GM19438 (cell line): Measurements from ENCODE around the gene HNRNPC.
"Not testable (repeated sequence)": the region's sequence is repeated elsewhere in the genome, so short reads cannot be mapped to it uniquely, and the experiment has no call there.

Experiments
- ATAC-seq: cut with Tn5 transposase; IDR thresholded peaks from one replicate; pipeline ENCODE4 v1.9.1; 2021; ENCODE audit warnings: low read depth; ENCODE audit not compliant: unreplicated experiment

Gene HNRNPC

DNA sequence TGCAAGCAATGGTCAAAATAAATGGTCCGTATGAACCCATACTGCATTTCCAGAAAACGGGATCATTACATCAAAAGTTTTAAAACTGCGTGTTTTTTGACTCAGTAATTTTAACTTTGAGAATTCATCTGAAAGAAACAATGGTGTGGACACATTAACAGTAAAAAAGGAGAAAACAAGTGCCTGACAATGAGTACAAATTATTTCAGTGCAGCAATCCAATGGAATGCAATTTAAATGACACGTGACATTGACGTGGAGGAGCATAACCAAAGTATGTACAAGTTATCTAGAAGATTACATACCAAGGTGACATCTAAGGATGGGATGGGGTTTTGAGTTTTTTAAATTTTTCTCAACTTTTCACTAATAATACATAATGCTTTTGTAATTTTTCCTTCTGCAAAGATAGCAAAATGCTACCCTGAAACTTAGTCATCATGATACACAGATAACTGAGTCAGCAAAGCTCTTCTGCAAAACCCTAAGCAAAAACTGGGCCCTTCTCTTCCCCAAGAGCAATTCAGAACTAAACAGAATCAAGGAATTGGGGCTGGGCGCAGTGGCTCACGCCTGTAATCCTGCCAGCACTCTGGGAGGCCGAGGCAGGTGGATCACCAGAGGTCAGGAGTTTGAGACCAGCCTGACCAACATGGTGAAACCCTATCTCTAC, 20.4 kb downstream of the HNRNPC start:
- no peak for ATAC-seq

DNA sequence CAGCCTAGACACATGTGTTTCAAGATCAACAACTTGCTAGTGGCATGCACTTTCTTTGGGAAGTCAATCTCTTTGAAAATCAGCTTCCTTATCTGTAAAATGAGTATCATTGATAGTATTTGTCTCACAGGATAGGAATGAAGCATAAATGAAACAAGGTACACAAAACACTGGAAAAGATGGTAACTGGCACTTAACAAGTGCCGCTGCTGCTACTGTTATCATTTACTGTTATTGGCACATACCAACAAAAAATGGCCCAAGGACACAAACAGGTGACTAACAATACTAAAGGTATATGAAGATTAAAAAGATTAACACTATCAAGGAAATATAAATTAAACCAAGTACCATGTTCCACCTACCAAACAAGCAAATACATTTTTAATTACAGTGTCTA, 20.9 kb downstream of the HNRNPC start:
- no peak for ATAC-seq

DNA sequence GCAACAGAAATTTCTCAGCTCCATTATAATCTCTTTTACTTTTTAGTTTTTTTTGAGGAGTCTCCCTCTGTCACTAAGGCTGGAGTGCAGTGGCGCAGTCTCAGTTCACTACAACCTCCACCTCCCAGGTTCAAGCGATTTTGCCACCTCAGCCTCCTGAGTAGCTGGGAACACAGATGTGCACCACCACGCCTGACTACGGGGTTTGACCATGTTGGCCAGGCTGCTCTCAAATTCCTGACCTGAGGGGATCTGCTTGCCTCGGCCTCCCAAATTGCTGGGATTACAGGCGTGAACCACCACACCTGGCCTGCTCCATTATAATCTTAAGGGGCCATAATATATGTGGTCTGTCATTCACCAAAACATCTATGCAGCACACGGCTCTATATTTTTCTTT, 23.4 kb downstream of the HNRNPC start:
- no peak for ATAC-seq

DNA sequence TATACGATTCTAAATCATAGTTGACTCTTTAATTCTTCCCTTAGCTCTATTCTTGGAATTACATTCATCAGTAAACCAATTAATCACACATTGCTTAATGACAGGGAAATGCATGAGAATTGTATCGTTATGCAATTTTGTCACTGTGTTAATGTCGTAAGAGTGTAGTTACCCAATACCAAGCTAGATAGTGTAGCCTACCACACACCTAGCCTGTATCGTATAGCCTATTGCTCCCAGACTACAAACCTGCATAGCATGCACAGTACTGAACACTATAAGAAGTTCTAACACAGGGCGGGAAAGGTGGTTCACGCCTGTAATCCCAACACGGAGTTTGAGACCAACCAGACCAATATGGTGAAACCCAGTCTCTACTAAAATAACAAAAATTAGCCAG, 24.7 kb downstream of the HNRNPC start:
- ATAC-seq: no peak

DNA sequence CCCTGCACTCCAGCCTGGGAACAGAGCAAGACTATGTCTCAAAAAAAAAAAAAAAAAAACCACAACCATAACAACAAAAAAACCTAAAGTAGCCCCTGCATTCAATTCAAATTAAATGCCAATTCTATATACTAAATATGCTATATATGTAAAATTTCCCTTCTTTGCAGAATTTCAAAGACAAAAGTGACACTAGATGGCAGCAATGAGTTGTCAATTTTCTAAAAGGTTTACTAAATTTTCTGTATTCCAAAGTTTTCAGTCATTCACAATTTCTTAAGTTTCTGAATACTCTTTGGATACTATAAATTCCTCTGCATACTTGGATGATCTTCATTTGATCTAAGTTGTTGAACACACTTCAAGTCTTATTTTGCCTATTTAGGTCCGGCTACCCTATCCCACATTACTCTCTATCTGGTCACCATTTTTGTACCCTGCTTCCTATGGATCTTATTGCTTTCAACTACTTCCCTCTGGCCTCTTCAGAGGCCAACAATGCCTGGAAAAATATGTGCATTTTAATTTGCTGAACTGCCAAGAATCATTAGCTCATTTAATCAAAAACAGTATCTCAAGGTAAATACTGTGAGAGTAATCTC, 27.9 kb downstream of the HNRNPC start:
- ATAC-seq: no peak

DNA sequence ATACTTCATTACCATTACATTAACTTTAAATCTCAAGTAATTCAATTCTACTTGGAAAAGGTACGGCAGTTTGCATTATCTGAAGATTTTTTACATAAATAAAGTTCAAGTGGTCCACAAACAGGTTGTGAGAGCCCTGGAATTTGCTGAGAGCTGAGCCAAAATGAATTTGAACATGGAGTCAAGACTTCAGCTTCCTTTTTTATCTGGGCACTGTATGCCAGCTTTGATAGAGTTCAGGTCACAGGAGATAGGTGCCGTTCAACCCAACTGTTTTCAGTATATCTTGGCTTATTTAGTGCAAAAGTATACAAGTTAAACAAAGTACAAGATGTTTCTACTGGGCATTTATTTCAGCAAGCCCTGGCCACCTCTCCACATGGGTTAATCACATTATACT, 28.8 kb downstream of the HNRNPC start:
- ATAC-seq: no peak

DNA sequence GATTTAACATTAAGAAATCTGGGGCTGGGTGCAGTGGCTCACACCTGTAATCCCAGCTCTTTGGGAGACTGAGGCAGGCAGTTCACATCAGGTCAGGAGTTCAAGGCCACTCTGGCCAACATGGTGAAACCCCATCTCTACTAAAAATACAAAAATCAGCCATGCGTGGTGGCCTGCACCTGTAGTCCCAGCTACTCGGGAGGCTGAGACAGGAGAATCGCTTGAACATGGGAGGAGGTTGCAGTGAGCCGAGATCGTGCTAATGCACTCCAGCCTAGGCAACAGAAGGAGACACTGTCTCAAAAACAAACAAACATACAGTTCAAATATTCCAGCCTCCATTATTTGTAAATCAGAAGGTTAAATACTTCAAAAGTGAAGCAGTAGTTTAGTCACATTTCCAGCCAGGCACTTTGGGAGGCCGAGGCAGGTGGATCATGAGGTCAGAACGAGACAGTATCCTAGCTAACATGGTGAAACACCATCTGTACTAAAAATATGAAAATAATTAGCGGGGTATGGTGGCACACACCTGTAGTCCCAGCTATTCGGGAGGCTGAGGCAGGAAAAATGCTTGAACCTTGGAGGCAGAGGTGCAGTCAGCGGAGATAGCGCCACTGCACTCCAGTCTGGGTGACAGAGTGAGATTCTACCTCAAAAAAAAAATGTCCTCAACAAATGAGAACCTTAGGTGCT, 30.3 kb downstream of the HNRNPC start:
- ATAC-seq: no peak

DNA sequence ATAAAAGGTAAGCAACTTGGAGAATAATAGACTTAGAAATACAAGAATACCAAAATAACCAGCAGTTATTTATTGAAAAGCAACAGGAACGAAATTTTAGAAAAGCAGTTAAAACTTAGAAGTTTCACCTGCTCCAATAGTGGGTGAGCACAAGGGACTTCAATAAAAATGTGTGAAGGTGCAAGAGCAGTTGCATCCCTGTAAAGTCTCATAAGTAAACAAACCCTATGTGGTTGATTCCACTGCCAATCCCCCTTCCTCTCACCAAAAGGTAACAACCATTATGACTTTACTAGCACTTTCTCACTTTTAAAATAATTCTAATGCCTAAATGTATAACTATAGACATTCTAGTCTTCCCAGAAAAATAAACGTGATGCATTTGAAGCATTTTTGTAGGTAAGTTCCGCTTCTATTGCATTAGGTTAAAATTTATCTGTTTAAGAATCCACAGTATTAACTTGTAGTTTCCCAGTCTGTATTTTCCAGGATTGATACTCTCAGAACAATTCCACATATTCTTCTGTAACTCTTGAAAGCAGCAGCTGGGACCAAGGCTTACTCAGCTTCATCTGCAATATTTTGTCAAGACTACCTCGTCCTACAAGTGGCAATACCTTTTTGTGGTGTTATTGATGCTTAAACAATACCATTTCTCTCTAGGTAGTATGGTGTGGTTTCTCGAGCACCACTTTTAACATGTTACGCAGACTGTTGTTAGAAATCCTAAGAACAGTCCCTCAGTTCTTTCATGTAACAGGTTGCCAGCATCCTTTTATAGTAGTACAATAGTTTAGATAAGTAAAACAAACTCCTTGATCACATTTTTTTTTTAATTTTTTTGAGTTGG, 32.1 kb downstream of the HNRNPC start:
- no peak for ATAC-seq

DNA sequence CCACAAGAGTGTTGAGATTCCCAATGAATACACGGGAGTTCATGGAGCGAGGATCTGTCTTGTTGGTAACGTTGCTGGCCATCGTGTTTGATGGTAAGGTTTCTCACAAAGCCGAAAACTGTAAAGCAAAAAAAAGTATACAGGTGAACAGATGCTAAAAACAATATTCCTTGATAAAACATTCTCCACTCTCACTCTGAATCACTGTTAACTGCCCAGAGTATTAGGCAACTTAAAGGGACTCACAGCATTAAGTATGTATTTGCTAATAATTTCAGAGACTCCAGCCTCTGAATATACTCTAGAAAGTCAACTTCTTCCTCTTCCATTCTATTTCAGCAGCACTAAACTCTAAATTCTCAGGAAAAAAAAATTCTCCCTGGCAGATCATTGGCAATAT, 35.1 kb downstream of the HNRNPC start:
- ATAC-seq: no peak

DNA sequence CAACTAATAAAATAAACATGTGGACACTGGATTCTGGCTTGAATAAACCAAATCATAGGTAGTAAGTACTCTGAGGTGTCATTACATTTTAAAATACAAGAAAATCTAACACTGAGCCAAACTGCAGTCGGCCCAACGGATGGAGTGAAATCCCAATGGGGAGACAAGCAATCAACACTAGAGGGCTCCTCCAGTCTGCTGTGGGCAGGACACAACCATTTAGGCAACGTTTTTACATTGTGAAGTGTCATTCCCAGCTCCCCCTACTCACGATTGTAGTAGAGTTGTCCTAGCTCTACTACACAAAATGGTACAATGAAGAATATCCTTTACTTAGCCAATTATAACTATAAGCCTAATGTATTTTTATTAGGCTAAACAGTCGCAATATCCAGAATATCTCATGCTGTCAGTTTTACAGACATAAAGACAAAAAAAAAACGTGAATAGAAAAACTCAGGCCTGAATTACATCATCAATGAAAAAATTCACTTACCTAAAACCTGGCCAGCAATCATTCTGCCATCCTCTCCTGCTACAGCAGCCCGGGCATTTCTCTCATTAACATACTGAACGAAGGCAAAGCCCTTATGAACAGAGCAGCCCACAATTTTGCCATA, 35.7 kb downstream of the HNRNPC start:
- ATAC-seq: no peak

DNA sequence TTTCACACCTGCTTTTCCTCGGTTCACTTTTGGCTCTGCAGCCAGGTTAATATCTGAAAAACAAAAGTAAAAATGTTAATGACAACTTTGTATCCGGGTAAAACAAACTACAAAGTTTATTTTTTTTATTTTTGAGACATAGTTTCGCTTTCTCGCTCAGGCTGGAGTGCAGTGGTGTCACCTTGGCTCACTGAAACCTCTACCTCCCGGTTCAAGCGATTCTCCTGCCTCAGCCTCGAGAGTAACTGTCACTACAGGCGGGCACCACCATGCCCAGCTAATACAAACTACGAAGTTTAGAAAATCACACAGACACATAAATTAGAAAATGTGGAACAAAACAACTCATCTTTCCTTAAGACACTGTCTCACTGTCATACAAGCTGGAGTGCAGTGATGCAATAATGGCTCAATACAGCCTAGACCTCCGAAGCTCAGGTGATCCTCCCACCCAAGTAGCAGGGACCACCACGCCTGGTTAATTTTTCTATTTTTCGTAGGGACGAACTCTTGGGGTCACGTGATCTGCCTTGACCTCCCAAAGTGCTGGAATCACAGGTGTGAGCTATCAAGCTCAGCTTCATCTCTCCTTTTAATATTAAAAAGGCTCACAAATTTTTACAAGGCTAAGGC, 38.1 kb downstream of the HNRNPC start:
- ATAC-seq: no peak

DNA sequence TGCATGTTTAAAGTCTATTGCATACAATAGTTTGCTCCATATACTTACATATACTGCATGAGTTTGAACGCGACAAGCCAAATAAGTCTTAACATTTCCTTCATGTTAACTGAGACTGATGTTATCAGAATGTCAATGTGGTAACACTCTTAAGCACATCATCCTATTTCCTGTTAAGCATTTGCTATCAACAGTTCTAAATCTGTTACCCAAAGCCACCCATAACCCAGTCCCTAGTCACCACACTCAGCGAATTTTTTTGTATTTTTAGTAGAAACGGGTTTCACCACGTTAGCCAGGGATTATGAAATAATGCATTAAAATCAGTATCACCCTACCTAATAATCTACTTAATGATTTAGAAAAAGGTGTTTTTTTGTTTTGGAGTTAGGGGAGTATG, 39.4 kb downstream of the HNRNPC start:
- ATAC-seq: no peak

DNA sequence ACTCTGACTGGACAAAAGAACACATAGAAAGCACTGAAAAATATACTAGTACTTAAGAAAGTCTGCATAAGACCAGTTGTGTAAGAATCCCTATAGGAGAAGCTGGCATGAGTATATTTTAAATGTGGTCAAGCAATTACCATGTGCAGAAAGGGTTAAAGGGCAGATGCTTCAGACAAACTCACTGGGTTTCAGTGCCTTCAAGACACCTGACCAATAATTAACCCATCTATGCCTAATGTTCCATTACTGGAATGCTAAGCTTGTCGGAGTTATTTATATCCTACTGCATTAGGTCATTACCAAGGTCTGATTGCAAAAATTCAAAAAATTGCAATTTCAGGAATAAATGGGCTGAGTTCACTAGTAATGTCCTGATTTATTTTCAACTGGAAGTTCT, 41.3 kb downstream of the HNRNPC start:
- ATAC-seq: no peak

DNA sequence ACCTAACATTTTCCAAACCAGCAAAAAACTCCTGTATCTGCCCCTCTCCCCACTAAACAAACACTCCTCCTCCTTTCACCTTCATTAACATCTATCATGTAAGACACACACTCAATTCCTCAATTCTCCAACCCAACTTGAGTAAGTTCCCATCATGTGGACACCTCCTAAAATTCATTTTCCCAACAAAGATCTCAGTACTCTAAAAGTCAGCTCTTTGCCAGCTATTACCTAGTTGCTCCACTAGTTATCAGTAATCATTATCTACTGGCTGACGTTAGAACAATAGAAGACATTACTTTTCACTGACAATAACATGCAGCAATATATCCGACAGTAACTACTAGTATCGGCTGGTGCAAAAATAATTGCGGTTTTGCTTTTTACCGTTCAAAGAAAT, 42.1 kb downstream of the HNRNPC start:
- ATAC-seq: no peak

DNA sequence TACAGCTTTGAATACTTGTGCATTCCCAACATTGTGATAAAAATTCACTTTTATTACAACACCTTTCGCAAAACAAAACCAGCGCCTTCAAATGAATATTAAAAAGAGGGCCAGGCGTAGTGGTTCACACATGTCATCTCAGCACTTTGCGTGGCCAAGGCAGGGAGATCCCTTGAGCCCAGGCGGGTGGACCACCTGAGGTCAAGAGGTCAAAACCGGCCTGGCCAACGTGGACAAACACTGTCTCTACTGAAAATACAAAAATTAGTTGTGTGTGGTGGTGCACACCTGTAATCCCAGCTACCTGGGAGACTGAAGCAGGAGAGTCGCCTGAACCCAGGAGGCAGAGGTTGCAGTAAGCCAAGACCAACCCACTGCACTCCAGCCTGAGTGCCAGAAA, 42.8 kb downstream of the HNRNPC start:
- ATAC-seq: no peak

DNA sequence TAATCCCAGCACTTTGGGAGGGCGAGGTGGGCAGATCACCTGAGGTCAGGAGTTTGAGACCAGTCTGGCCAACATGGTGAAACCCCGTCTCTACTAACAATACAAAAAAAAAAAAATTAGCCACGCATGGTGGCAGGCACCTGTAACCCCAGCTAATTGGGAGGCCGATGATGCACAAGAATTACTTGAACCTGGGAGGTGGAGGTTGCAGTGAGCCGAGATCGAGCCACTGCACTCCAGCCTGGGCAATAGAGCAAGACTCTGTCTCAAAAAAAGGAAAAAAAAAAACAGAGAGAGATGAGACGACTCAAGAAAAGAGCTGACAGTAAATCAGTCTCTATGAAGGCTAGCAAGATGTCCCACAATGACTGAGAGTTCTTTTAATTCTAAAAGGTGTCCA, 44.1 kb downstream of the HNRNPC start:
- ATAC-seq: not testable (repeated sequence)

DNA sequence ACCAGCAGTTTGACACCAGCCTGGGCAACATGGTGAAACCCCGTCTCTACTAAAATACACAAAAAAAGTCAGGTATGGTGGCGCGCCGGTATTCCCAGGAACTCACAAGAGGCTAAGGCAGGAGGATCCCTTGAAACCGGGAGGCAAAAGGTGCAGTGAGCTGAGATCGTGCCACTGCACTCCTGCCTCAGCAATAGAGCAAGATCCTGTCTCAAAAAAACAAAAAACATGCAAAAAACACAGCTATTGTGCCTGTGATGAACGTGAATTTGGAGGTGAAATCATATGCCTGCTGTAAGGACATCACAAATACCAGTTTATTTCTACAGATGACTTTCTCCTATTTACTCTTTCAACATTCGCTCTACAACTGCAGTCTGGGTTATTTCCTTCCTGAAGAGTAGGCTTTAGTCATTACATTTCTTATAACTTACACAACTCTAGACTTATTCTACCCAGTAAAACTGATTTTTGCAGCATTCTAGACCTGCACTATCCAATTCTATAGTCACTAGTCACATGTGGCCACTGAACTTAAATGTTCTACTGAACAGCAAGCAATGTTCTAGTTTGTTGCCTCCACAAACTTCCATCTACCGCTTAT, 48.3 kb downstream of the HNRNPC start:
- no peak for ATAC-seq

DNA sequence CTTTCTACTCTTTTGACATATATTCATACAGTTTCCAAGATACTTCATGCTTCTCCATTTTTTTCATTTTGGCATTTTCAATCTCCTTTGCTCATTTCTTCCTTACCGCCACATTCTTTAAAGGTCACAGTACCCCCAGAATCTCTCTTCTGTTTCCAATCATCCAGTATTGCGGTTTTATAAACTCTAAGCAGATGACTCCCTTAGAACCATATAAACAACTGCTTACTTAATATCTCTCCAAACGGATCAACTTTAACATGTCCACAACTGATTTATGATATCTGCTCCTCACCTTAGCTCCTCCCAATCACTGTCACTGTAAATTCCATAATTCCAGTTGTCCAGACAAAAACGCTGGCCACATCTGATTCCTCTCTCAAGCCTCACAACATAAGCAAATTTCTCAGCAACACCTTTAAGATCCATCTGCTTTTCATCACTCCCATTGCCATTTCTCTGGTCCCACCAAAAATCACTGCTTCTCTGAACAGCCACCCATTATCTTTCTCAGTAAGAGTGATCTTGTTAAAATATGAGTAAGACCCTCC, 49.6 kb downstream of the HNRNPC start:
- ATAC-seq: no peak

DNA sequence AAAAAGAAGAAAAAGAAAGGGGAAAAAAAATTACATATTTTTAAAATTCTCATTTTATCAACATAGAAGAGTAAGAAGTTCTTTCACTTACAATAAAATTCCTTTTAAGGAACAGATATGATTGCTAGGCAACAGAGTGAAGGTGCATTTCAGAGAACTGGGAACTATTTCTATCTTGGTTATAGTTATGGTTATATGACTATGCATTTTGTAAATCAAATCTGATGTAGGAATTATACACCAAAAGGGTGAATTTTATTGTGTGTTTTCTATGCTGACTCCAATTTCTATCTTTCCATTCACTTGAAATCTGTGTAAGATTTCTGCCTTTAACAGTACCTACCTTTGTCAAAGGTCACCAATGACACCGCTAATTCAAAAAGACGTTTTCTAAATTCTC, 50.1 kb downstream of the HNRNPC start:
- ATAC-seq: no peak

DNA sequence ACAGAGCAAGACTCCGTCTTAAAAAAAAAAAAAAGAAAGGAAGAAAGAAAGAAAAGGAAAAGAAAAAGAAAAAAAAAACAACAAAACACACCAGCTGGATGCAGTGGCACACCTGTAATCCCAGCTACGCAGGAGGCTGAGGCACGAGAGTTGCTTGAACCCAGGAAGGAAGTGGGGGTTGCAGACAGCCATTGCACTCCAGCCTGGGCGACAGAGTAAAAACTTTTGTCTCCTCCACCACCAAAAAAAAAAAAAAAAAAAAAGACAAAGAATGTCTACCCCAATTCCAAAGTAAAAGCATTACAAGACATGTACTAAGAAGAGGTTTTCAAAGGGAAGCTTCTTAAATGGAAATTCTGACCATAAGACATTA, 53.4 kb downstream of the HNRNPC start:
- no peak for ATAC-seq
